ENCODE data around the gene LY6G5B. TPM values are rescaled to one million over a fixed set of nuclear protein-coding genes. Genes with fewer than 3 reads are reported as not detected.

Gene LY6G5B
- polyA plus RNA-seq, 1 donor: 31.1 TPM

DNA sequence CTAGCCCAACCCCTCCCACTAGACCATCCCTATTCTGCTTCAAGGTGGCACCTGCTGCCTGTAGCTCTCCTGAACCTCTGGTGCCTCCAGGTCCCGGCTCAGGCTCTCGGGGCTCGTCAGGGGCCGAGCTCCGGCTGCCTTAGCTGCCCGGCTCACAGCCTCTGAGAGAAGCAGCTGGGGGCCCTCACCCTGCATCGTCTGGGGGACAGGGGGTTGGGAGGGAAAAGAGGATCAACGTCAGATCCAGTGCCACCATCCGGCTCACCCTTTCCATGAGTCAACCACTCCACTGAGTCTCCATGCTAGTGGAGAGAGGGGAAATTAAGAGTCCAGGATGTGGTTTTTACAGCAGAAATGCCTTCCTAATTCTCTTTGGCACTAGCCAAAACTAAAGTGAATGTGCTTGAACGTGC is 30.3 kb upstream of the LY6G5B start:
- no peak for DNase-seq

DNA sequence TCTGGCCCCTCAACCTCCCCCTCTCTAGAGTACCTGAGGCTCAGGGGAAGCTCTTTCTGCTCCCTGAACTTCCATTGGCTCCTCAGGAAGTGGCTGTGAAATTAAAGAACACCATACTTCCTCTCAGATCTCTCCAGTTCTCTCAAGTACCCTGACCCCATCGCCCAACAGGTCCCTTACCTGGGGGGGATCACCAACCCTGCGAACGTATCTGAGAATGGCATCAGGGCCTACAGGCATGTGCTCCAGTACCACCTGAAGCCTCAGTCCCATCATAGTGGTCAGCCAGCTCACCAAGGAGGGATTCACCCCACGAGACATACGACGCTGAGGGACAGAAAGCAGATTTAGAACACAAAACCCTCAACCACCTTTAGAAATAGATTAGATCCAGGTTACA is 29.2 kb upstream of the LY6G5B start:
- no peak for DNase-seq

DNA sequence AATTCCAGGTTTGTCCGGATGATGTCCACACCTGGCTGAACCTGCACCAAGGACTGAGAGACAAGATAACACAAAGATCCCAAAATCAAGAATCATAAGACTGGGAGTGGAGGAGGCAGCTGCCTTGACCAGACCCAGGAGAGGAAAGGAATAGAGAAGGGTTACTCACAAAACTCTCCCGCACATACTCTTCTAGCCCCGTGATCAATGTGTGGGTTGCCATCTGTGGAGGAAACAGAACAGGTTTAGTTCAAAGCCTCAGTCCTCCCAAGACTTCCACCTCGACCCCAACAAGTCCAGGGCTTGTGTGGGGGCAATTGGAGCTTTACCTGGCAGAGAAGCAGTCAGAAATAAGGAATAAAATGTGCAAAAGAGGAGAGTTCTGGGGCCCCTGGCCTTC is 28.4 kb upstream of the LY6G5B start:
- DNase-seq: no peak

DNA sequence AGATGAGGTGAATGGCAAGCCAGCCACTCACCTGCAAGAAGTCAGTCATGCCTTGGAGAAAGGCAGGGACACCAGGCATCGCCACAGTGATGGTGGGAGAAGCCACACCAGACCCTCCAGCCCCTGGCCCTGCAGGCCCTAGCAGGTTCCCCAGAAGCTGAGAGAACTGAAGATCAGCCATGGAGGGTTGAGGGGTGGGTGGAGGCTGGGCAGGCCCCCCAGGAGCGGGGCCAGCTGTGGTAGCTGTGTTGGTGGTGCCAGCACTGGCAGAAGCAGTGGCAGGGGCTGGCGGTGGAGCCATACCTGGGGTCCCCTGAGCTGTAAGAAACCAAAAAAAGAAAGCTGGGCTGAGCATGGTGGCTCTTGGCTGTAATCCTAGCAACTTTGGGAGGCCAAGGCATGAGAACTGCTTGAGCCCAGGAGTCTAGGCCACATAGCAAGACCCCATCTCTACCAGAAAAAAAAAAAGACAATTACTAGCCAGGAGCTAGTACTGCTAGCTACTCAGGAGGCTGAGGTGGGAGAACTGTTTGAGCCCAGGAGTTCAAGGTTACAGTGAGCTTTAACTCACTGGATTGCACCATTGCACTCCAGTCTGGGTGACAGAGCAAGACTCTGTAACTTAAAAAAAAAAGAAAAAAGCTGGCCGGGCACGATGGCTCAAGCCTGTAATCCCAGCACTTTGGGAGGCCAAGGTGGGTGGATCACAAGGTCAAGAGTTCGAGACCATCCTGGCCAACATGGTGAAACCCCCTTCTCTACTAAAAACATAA is 26.8 kb upstream of the LY6G5B start:
- DNase-seq: no peak

DNA sequence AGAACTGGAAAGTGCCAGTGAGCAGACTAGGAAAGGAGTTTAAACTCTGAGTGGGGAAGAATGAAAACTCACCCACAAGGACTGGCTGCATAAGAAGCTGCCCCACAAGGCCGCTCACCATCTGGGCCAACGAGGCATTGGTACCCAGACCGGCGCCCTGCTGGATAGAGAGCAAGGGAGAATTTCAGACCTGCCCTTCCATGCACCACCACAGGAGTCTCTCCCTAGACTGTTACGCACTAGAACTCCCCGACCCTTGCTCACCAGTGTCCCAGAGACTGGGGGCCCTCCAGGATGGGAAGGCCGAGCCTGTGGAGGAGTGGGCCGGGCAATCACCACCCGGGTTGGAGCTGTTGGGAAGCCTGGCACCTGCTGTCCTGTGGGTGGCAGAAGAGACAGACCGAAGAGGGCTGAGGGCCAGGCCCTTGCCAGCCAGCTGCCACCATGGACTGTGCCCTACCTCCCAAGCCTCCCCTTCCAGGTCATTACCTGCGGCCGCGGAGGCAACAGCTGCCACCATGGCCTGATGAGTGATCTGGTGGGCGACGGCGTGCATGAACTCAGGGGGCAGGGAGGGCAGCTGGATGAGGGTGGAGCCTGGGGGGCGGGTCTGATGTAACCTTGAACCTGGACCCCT is 25.8 kb upstream of the LY6G5B start:
- DNase-seq: no peak

DNA sequence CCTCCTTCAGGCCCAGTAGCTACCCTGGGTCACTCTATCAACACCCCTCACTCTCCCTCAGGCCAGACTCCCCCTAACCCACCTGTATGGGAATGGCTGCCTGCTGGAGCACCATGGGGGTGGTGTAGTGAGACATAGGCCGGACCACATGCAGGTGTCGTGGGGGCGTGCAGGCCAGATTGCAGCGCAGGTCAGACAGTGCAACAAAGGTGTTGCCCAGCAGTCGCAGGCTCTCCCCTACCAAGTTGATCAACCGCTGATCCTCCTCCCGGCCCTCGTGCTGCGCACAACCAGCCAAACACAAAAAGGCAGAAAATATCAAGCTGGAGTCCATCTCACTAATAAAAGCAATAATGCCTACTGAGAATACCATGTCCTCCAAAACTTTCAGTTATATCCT is 24.5 kb upstream of the LY6G5B start:
- no peak for DNase-seq

DNA sequence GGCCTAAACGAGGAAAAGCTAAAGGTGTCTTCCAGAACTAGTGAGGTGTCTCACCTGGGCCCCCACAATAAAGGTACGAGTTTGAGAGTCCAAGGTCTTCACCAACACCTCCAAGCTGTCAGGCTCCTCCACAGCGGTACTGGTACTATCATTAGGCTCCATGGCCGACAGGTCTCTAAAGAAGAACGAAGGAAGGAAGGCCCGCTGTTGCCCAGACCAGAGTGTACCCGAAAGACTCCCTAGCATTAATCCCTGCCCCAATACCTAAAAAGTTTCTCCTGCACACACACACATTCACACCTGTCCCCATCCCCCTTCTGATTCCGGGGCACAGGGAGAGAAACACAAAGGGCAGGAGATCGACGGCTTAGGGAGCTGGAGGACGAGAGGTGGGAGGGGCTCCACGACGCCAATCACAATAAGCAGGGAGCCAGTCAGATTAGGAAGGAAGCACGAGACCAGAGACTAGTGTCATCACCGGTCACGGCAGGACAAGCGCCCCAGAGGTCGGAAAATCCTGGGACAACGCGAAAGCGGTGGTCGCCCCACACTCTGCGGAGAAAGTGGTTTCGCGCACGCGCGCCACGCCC is 18.1 kb upstream of the LY6G5B start:
- DNase-seq: peak; percentile 57

DNA sequence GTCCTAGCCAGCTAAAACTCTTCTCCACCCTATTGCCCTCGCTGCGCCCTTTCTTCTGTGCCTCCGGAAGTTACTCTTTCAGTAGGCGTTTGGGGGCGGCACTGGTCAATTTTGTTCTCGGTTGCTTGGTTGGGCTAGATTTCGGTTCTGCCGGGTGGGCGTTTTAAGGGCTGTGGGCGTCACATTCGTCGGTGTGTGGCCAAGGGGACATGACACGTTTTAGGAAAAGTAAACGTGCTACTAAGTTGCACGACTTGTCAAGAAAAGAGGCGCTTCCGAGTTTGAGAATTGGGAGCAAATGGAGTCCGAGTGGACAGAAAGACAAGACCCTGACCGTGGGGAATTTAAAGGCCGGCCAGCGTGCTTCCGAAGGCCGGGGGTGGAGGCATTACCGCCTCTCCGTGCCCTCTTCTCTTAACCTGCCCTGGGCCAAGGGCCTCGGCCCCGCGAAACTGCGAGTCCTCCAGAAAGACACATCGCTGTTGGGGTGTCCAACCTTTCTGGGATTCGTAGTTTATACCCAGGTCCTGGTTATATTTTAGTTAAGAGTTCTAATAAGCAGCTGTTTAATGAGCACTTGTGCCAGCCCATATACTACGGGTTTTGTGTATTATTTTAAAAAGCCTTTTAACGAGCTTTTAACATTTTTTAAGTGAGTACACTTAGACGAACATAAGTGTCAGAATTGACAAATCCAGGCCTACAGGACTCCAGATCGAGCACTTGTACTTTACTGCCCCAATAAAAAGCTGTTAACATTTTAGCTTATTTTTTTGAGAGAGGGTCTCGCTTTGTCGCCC is 16.7 kb upstream of the LY6G5B start:
- no peak for DNase-seq

DNA sequence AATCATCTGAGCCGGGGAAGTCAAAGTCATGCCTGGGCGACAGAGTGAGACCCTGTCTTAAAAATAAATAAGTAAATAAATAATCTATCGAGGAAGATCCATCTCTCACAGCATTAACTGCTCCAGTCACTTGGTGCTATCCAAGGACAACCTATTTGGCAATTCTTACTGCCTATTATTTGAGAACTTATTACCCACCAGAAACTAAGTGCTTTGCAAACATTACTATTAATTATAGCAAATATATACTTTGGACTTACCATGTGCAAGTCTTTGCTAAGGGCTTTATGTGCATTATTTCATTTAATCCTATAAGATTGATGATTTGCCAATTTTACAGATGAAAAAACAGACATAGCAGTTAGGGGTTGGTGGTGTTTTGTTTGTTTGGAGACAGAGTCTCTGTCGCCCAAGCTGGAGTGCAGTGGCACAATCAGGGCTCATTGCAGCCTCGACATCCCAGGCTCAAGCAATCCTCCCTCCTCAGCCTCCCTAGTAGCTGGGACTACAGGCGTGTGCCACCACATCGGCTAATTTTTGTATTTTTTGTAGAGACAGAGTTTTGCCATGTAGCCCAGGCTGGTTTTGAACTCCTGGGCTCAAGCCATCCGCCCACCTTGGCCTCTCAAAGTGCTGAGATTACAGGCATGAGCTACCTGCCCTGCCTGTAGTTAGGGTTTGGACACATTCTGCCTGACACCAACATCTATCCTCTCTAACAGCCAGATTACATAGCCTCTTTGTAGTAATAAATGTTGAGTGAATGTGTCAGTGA is 15.0 kb upstream of the LY6G5B start:
- no peak for DNase-seq

DNA sequence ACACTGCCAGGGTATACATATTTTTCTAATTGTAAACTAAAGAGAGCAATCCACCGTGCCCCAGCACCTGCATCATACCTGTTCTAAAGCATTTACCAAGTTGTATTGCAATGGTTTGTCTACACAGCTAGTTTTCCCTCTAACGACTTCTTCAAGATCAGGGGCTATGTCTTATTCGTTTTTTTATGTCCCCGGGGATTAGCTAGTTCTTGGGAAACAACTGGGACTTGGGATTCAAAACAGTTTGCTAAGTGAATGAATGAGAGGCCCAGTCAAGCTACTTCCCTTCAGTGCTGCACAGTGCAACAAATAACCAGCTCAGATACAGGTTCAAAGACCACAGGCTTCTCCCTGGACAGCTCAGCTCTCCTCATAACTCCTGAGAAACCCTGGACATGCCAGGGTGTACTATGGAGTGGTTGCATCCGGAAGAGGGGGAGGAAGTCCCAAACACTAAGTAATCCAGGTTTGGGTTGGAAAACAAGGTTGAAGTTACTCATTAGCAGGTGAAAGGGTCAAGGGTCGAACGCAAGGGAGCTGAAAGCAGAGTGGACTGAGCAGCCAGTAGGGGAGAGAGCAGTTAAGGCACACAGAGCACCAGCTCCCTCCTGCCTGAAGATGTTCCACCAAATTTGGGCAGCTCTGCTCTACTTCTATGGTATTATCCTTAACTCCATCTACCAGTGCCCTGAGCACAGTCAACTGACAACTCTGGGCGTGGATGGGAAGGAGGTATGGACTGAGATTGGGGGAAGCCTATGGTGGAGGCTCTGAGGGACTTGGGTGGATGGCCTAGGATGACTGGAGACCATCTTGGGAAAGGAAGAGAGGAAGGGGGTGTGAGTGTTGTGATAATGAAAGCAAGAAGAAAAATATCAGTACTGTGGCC is 14.2 kb upstream of the LY6G5B start, which contains the start of gene APOM:
Gene APOM, plus strand, starts transcription at position 546 of the 889 bp plus-strand sequence. Its CDS starts 73 bp downstream, at position 619.
- DNase-seq: no peak

DNA sequence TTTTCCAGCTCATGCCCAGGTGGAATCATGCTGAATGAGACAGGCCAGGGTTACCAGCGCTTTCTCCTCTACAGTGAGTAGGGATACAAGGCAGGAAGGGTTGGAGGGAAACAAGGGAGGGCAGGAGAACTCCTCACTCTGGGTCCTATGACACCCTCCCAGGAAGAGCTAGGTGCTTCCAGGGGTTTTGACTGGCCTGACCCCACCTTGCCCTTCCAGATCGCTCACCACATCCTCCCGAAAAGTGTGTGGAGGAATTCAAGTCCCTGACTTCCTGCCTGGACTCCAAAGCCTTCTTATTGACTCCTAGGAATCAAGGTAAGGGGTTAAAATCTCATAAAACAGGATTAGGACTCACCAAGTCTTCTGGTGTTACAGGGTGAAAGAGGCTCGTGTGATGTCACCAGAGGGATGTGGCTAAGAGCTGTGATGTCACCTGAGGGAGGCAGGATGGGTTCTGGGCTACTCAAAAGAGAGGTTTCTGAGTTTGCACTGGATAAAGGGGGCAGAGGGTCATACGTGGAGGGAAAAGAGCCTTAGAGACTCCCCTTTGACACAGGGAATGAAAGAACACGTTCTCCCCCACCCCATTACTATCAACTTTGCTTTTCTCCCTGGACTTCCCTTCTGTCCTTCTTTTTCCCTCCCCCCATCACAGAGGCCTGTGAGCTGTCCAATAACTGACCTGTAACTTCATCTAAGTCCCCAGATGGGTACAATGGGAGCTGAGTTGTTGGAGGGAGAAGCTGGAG is 12.2 kb upstream of the LY6G5B start:
- DNase-seq: no peak

DNA sequence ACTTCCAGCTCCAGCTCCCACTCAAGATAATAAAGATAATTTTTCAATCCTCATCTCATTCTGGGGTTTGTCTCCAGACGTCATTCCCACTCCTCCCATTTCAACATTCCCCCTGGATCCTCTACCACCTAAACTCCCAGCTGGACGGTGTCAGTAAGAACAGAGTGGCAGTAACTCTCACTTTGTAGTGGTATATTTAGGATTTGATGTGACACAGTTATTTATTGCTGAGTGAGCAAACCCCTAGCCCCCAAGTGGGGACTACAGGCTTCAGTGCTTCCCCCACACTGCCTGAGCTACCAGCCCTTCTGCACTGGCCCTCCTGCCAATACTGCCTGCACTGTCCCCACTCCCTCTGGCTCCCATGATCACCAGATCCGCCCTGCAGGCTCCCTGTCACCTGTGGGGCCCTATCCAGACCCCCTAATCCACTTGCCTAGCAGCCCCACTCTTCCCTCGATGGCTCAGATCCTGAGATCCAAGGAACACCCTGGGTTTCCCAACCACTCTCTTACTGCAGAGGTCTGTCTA is 11.6 kb upstream of the LY6G5B start:
- no peak for DNase-seq

DNA sequence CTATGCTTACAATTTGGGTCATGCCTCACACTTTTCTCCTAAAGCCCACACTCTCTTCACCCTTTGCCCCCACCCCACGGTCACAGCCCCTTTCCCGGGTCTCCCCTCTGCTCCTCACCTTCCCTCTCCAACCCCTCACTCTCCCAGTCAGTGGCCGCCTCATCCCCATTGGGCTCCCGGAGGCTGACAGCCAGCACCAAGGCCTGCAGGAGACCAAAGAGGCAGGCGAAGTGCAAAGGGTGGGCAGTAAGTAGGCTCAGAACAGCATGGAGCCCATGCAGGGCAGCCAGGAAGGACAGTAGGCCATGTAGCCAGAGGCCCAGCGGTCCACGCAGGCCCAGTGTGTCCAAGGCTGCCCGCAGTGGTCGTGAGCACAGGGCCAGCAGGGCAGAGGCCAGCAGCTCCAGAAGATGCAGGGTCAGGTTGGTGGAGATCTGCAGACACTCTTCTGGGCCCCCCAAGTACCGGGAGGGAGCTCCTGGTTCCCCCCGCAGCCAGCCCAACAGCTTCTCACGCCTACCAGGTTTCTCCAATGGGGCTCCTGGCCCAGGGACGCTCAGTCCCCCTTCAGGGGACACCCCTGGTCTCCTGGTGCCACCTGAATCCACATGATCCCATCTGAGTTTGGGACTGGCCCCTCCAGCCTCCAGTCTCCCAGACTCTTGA is 10.7 kb upstream of the LY6G5B start:
- DNase-seq: no peak

DNA sequence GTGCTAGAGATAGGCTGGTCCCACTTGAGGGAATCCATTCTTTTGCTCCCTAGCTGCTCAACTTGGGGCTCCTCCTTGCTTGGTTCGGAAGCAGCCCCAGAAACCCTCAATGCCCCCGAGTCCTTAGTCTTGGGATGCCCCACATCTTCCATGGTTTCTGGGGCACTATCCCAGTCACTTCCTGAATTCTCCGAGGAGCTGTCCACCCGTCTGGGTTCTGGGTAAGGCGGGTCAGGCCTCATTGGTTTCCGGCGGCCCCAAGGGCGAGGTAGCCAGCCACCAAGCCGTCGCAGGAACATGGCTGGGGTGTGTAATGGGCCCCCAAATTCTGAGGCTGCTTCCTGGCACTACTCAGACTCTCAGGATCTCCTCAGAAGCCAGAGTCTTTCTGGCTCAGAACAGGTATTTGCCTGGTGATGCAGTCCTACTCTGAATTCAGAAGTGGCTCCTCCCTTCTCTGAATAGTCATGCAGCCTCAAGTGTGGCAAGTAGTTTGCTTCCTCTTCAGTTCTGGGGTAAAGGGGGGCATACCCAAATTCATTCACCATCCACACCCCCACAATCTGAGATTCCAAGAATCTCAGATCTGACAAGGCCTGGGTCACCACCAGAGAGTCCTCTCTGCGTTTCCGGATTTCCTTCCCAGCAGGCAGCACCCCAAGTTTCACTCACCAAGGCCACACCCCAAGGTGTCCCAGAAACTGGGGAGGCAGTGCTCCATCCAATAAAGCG is 10.0 kb upstream of the LY6G5B start:
- DNase-seq: no peak

DNA sequence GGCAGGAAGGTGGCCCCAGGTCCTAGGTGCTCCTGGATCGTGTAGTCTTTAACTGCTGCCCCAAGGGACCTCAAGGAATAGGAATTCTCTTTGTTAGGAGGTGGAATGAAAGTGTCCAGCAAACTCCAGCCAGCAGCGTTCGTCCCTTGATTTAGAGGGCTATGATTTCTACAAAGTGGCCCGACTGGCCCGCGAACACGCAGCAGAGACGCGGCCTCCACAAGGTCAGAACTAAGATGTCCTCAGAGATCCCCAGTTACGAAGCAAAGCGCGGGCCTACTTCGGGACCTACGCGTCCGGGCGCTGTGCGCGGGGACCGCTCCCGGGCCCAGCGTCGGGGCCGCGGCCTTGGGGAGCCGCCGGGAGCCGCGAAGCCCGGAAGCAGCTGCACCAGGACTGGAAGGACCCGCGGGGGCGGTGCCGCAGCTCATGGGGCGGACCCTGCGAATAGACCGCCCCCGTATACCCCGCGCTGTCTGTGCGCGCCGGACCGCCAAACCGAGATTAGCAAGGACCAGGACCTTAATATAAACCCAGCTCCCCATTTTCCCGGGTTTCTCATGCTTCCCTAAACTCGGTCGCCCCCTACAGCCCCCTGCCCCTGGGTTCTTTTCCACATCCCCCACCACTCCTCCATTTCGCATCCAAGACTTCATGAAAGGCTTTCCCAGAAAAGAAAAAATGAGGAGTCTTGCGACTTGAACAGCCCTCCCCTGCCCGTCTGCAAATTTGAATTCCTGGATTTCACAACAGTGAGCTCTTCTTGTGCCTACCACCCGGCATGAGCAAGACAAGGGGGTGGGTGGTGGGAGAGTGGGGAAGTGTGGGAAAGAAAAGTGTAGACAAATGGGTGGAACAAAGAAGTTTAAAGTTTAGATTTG is 9.2 kb upstream of the LY6G5B start, which contains the start of gene C6orf47:
Gene C6orf47, minus strand, starts transcription at position 398 of the 881 bp plus-strand sequence. CDS start 831 bp downstream, outside the sequence.
- peak; percentile 85 for DNase-seq

DNA sequence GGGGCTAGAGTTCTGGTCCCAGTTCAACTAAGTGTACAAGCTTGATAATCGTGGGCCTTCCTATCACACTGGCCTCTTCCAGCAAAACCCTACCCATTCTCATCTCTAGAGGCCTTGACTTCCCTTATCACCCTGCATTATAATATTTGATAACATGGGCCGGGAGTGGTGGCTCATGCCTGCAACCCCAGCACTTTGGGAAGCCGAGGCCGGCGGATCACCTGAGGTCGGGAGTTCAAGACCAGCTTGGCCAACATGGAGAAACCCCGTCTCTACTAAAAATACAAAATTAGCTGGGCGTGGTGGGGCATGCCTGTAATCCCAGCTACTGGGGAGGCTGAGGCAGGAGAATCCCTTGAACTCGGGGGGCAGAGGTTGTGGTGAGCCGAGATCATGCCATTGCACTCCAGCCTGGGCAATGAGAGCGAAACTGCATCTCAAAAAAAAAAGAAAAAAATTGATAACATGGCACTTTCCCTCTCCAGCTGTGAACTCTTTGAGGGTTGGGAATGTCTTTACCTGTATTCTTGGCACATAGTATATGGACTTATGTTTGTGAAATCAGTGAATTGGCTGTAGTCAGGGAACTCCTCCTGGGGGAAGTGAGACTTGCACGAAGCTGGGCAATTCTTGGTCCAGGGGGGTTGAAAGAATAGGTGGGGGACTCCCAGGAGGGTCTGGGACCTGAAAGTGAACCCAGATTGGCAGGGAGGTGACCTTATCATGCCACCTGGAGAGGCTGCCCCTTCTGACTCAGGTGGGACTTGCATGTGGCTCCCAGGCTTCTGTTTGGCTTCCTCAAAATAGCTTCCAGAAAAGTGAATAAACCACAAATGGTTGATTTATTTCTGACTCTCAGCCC is 8.3 kb upstream of the LY6G5B start:
- DNase-seq: no peak

All from left kidney (tissue), 2 donors.